ENCODE data around the gene PTPRN2. TPM values are rescaled to one million over a fixed set of nuclear protein-coding genes. Genes with fewer than 3 reads are reported as not detected.

Gene PTPRN2
- total RNA-seq, 1 experiment from 2014 or later, result 2.1 TPM

GRCh38 chr7:158351481-158351880 is 236.1 kb downstream of the PTPRN2 start (continued):
- TF ChIP-seq CTCF (IDR thresholded peaks at IDR 0.05 in 2 of 3, conservative IDR thresholded peaks at IDR 0.05 in 1 of 3; ENCODE audit: borderline replicate concordance in 1 of 3, insufficient read depth in 1 of 3, low read depth in 2 of 3, low read length in 2 of 3), result no peak
- TF ChIP-seq JUND (IDR thresholded peaks at IDR 0.05), result no peak
- no peak for TF ChIP-seq CEBPB (IDR thresholded peaks at IDR 0.05; ENCODE audit: low read depth)
- no peak for TF ChIP-seq EZH2phosphoT487 (IDR thresholded peaks at IDR 0.05; ENCODE audit: borderline replicate concordance)
- no peak for TF ChIP-seq ATF3 (IDR thresholded peaks at IDR 0.05)
- TF ChIP-seq ZFX (IDR thresholded peaks at IDR 0.05), result no peak
- no peak for TF ChIP-seq ELF1 (IDR thresholded peaks at IDR 0.05; ENCODE audit: borderline replicate concordance, low read depth)
- no peak for TF ChIP-seq POLR2AphosphoS5 (IDR thresholded peaks at IDR 0.05; ENCODE audit: low read depth, low read length)
- TF ChIP-seq POLR2A (IDR thresholded peaks at IDR 0.05; ENCODE audit: borderline replicate concordance, extremely low read depth, insufficient read depth, insufficient read length), result no peak

GRCh38 chr7:158351051-158351450 is 236.6 kb downstream of the PTPRN2 start:
- TF ChIP-seq TCF7L2 (IDR thresholded peaks at IDR 0.05; ENCODE audit: borderline replicate concordance, extremely low read depth, insufficient read depth, insufficient read length), result no peak
- TF ChIP-seq EZH2 (IDR thresholded peaks at IDR 0.05), result no peak
- TF ChIP-seq REST (IDR thresholded peaks at IDR 0.05; ENCODE audit: low read depth), result no peak
- TF ChIP-seq CEBPB (IDR thresholded peaks at IDR 0.05; ENCODE audit: low read depth), result no peak
- no peak for TF ChIP-seq SIN3A (IDR thresholded peaks at IDR 0.05; ENCODE audit: low read depth)
- no peak for TF ChIP-seq ZBTB33 (IDR thresholded peaks at IDR 0.05; ENCODE audit: extremely low read depth, insufficient replicate concordance, low read length)
- no peak for TF ChIP-seq JUND (IDR thresholded peaks at IDR 0.05)
- H3K27ac ChIP-seq (ENCODE audit: low read depth, low read length), result no peak overlapping the region
- no peak overlapping the region for H3K4me3 ChIP-seq (replicated peaks in 1 of 2; ENCODE audit: low read depth in 1 of 2, low read length in 2 of 2)
- RAD21 ChIA-PET (ENCODE audit: low non-redundant PET in 1 of 2, low total read pairs in 2 of 2, uncharacterized antibody in 2 of 2, unreplicated experiment in 2 of 2), result no interaction called here
- POLR2A ChIA-PET, result no interaction called here
- H3K9me2 ChIP-seq (ENCODE audit: insufficient read depth), result no peaks in the 10 kb centered on the region
- intact Hi-C loops (cut with micrococcal nuclease), result loop anchor here (5.0 to 10.0 kb wide), 2 partner anchors 376 to 919 kb away; no protein-coding TSS in a partner anchor
- H3K9me3 ChIP-seq (ENCODE audit: control insufficient read depth in 1 of 2, insufficient read depth in 1 of 2, low read depth in 1 of 2, low read length in 2 of 2), result no peaks in the 10 kb centered on the region
- no peaks in the 10 kb centered on the region for H3K4me1 ChIP-seq (ENCODE audit: control insufficient read depth in 1 of 2, insufficient read depth in 2 of 2, low read length in 2 of 2)
- no peaks in the 10 kb centered on the region for H3K36me3 ChIP-seq (ENCODE audit: control insufficient read depth in 1 of 2, insufficient read depth in 2 of 2, low read length in 2 of 2)
- no peak for ATAC-seq
- no TSS peak for BruUV-seq (replicated peaks)
- no peaks in the 10 kb centered on the region for H3K79me2 ChIP-seq (ENCODE audit: insufficient read depth, low read length)
- H3K27me3 ChIP-seq (ENCODE audit: insufficient read depth, low read length), result no peaks in the 10 kb centered on the region
- CTCF ChIA-PET, result no interaction called here
- DNase-seq (ENCODE audit: low read depth, low spot score), result no peak
- no peak overlapping the region for H3K4me2 ChIP-seq (ENCODE audit: low read length)
- H4K20me1 ChIP-seq (ENCODE audit: insufficient read depth), result no peaks in the 10 kb centered on the region
- no peak overlapping the region for H2AFZ ChIP-seq (ENCODE audit: low read depth, low read length, poor library complexity, severe bottlenecking)
- no peak overlapping the region for H3K9ac ChIP-seq (ENCODE audit: low read length)
